ENCODE results near the gene DYSF.

DYSF gene

GRCh38 chr2:71503837-71504236 lies 50.5 kb downstream of the DYSF start:
- DNase-seq = no peak

GRCh38 chr2:71504611-71505010 lies 51.2 kb downstream of the DYSF start:
- DNase-seq = no peak

- DNase-seq = no peak
Measured at GRCh38 chr2:71505086-71505769, 51.9 kb downstream of the DYSF start.

GRCh38 chr2:71505770-71506140 lies 52.4 kb downstream of the DYSF start:
- DNase-seq = no peak

- DNase-seq = no peak
Measured at GRCh38 chr2:71506222-71507153, 53.1 kb downstream of the DYSF start.

- DNase-seq = no peak
Measured at GRCh38 chr2:71507476-71507875, 54.1 kb downstream of the DYSF start.

- peak; percentile 89 for DNase-seq
Measured at GRCh38 chr2:71510196-71510807, 56.9 kb downstream of the DYSF start.

- DNase-seq = no peak
Measured at GRCh38 chr2:71510938-71511337, 57.6 kb downstream of the DYSF start.

- DNase-seq = no peak
Measured at GRCh38 chr2:71511776-71512175, 58.4 kb downstream of the DYSF start.

GRCh38 chr2:71512386-71512785 lies 59.0 kb downstream of the DYSF start:
- DNase-seq = no peak

- no peak for DNase-seq
Measured at GRCh38 chr2:71513096-71513495, 59.7 kb downstream of the DYSF start.

- no peak for DNase-seq
Measured at GRCh38 chr2:71513721-71514120, 60.4 kb downstream of the DYSF start.

- DNase-seq = no peak
Measured at GRCh38 chr2:71516253-71516888, 63.0 kb downstream of the DYSF start.

GRCh38 chr2:71517851-71518250 lies 64.5 kb downstream of the DYSF start:
- no peak for DNase-seq

GRCh38 chr2:71521436-71521950 lies 68.1 kb downstream of the DYSF start:
- no peak for DNase-seq

- DNase-seq = peak; percentile 39
Measured at GRCh38 chr2:71524476-71524875, 71.1 kb downstream of the DYSF start.

GRCh38 chr2:71526141-71526540 lies 72.8 kb downstream of the DYSF start:
- peak; percentile 19 for DNase-seq

- DNase-seq = peak; percentile 5
Measured at GRCh38 chr2:71526975-71527374, 73.6 kb downstream of the DYSF start.

- peak; percentile 43 for DNase-seq
Measured at GRCh38 chr2:71528131-71528591, 74.8 kb downstream of the DYSF start.

- DNase-seq = peak; percentile 19
Measured at GRCh38 chr2:71528749-71529148, 75.4 kb downstream of the DYSF start.

- DNase-seq = peak; percentile 51
Measured at GRCh38 chr2:71530211-71530610, 76.8 kb downstream of the DYSF start.

- peak; percentile 30 for DNase-seq
Measured at GRCh38 chr2:71530641-71531332, 77.4 kb downstream of the DYSF start.
